HG03064 (cell line): ENCODE measurements around the gene ALDH16A1.

Experiments used
- ATAC-seq: cut with Tn5 transposase; IDR thresholded peaks from one replicate; pipeline ENCODE4 v1.9.1; 2021; ENCODE audit warnings: low read depth; ENCODE audit not compliant: unreplicated experiment

The ALDH16A1 gene

GRCh38 chr19:49486710-49487276, 33.8 kb downstream of the ALDH16A1 start:
- no peak for ATAC-seq

GRCh38 chr19:49487277-49488045, 34.4 kb downstream of the ALDH16A1 start, which contains the start of gene RPL13A:
Gene RPL13A, plus strand, starts transcription at chr19:49487608. Its CDS starts 22 bp downstream, at chr19:49487630.
- ATAC-seq: peak; percentile 68

GRCh38 chr19:49488046-49488862, 35.2 kb downstream of the ALDH16A1 start:
- ATAC-seq: no peak

- ATAC-seq: no peak
Observed at GRCh38 chr19:49488863-49489537, 36.0 kb downstream of the ALDH16A1 start.

- no peak for ATAC-seq
Observed at GRCh38 chr19:49489601-49490167, 36.7 kb downstream of the ALDH16A1 start.

- no peak for ATAC-seq
Observed at GRCh38 chr19:49490287-49491029, 37.4 kb downstream of the ALDH16A1 start.

- no peak for ATAC-seq
Observed at GRCh38 chr19:49491030-49491803, 38.2 kb downstream of the ALDH16A1 start.

GRCh38 chr19:49491804-49492572, 39.0 kb downstream of the ALDH16A1 start:
- ATAC-seq: no peak

GRCh38 chr19:49492573-49493405, 39.8 kb downstream of the ALDH16A1 start:
- no peak for ATAC-seq

GRCh38 chr19:49496574-49497008, 43.6 kb downstream of the ALDH16A1 start:
- ATAC-seq: no peak

- no peak for ATAC-seq
Observed at GRCh38 chr19:49497047-49497788, 44.2 kb downstream of the ALDH16A1 start.

GRCh38 chr19:49497789-49498103, 44.7 kb downstream of the ALDH16A1 start:
- no peak for ATAC-seq

- no peak for ATAC-seq
Observed at GRCh38 chr19:49498475-49498874, 45.5 kb downstream of the ALDH16A1 start.

GRCh38 chr19:49499030-49499670, 46.1 kb downstream of the ALDH16A1 start:
- no peak for ATAC-seq

- ATAC-seq: no peak
Observed at GRCh38 chr19:49502866-49503581, 50.0 kb downstream of the ALDH16A1 start.

- no peak for ATAC-seq
Observed at GRCh38 chr19:49503582-49503962, 50.5 kb downstream of the ALDH16A1 start.
